ENCODE results near the gene FTSJ3. TPM values are rescaled to one million over a fixed set of nuclear protein-coding genes. Genes with fewer than 3 reads are reported as not detected.
A peak's percentile ranks its signal among the peaks of the same experiment; 100 is the strongest.

The FTSJ3 gene
- polyA plus RNA-seq, 3 donors from 2014 or later = 13.3 to 37.9 (median 19.0) TPM

DNA sequence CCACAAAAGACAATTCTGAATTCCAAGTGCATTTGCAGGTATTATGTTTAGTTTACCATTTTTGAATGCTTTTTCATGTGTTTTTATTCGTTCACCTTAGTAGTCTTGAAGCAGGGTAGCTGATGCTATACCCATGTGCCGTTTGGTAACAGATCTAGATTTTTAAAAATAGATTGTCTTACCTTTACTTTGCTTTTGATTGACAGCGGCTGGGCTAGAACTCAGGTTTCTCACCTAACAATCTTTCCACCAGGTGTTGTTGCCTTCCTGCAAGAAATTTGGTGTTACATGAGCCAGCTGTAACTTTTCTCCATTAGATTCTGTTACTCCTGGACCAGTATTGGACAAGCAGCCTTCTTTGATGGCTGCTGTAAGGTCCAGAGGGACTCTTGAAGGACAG, 1.5 kb upstream of the FTSJ3 start:
- Mint-ChIP-seq H3K27me3 (ENCODE audit: low read depth in 3 of 3) (peaks cover 5 to 31% (median 8%) of the 10 kb centered on the region in 3 donors), H3K27ac (peak overlapping the region in 3 of 6 donors; percentile 23 to 62 (median 40)), H3K4me1 (peaks cover 55 to 77% of the 10 kb centered on the region in 2 donors), H3K4me3 (peak overlapping the region; percentile 22 to 98 (median 53)), H3K9me3 (no peaks in the 10 kb centered on the region), H3K36me3 (peaks cover 8 to 43% (median 29%) of the 10 kb centered on the region in 3 donors)
- no peak for DNase-seq

DNA sequence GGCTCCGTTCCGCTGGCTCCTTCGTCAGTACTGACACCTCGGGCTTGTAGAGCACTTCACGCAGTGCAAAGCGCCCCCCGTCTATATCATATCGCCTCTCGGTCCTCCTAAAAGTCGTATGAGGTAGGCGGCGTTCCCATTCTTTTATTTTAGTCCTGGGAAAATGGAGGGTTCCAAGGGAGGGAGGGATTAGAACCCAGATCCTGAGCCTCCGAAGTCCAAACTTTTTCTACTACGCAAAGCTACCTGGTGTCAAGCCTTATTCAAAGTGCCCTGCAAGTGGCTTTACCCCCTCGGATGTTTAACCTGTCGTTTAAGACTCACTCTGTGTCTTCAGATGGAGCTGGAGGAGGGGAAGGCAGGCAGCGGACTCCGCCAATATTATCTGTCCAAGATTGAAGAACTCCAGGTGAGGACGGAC, 348 bp upstream of the FTSJ3 start:
- DNase-seq = no peak
- Mint-ChIP-seq H3K9me3 (no peaks in the 10 kb centered on the region), H3K27ac (peak overlapping the region; percentile 94 to 99 (median 98)), H3K4me1 (peaks cover 60 to 78% of the 10 kb centered on the region in 2 donors), H3K4me3 (peak overlapping the region; percentile 94 to 98 (median 97)), H3K27me3 (ENCODE audit: low read depth in 3 of 3) (peaks cover 5 to 29% (median 6%) of the 10 kb centered on the region in 3 donors), H3K36me3 (peaks cover 13 to 51% (median 37%) of the 10 kb centered on the region in 3 donors)

DNA sequence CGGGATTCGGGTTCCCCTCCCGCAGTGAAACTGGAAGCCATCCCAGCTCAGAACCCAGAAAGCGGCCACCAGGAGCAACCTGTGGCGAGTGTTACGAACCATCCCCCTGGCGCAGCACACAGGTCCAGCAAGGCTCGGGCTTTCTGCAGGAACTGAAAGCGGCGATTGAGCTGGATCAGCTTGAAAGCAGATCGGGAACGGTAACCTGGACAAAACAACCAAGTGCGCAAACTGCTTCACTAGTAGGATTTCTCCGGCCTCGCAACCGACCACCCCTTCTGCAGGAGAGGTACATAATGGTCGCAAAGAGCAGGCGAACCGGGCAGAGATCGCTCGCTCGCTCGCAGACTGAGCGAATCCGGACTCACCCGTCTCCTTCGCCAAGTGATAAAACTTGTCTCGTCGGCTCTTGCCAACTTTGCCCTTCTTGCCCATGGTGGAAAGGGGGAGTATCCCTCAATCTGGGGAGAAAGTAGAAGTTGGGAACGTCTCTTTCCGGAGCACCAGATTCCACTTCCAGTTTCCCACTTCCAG, 928 bp downstream of the FTSJ3 start:
- Mint-ChIP-seq H3K27me3 (ENCODE audit: low read depth in 3 of 3) (peaks cover 5 to 27% (median 6%) of the 10 kb centered on the region in 3 donors), H3K36me3 (peaks cover 22 to 55% (median 38%) of the 10 kb centered on the region in 3 donors), H3K27ac (peak overlapping the region; percentile 94 to 99 (median 98)), H3K9me3 (no peaks in the 10 kb centered on the region), H3K4me3 (peak overlapping the region; percentile 94 to 98 (median 97)), H3K4me1 (peaks cover 63 to 75% of the 10 kb centered on the region in 2 donors)
- no peak for DNase-seq

DNA sequence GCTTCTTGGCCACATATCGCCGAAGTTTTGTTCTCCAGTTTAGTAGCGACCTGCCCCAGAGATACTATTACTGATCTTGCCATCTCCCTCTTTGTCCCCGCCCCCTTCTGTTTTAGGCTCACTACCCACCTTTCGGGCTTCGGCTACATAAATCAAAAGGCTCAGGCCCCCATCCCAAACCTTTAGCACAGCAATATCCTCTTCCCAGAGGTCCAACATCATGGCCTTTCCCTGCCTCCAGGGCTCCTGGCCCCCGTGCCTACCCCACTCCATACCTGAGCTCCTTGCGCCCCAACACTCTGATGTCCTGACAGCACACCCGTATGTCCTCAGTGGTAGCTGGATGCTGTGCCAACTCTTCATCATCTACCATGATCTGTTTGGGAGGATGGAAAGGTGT, 3.1 kb downstream of the FTSJ3 start:
- Mint-ChIP-seq H3K9me3 (no peaks in the 10 kb centered on the region), H3K27me3 (ENCODE audit: low read depth in 3 of 3) (peaks cover 5 to 11% (median 8%) of the 10 kb centered on the region in 3 donors), H3K4me3 (peak overlapping the region in 2 of 5 donors; percentile 18 to 34), H3K27ac (peak overlapping the region in 3 of 6 donors; percentile 14 to 94 (median 45)), H3K4me1 (peaks cover 54 to 55% of the 10 kb centered on the region in 2 donors), H3K36me3 (peaks cover 23 to 50% (median 26%) of the 10 kb centered on the region in 3 donors)
- no peak for DNase-seq

DNA sequence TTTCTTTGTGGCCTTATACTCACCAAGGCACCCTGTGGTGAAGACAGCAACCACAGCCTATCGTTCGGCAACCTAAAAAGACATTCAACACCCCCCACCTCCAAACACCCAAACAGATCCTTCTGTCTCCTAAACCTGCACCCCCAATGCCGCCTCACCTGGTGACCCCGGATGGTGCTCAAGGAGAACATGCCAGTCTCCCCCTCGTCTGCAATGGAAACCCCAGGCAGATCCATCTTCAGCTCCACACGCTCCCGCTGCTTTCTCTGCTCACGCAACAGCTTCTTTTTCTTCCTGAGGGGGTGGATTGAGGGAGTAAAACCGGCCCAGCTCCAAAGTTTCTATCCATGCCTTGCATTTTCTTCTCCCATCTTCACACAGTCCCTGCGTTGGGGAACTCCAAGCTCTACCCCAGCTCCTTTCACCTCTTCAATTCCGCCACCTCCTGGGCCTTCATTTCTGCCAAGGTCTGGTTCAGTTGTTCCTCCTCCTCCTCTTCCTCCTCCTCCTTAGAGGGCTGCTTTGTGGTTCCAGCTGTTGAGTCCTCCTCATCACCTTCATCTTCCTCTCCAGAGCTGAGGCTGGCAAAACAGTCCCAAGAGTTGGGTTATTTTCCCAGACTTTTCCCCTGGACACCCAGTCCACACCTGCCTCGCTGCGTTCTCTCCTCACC, 3.7 kb downstream of the FTSJ3 start:
- peaks cover 49 to 52% of the 10 kb centered on the region in 2 donors for H3K4me1 Mint-ChIP-seq
- peaks cover 5 to 11% (median 8%) of the 10 kb centered on the region in 3 donors for H3K27me3 Mint-ChIP-seq (ENCODE audit: low read depth in 3 of 3)
- no peaks in the 10 kb centered on the region for H3K9me3 Mint-ChIP-seq
- peaks cover 26 to 55% (median 27%) of the 10 kb centered on the region in 3 donors for H3K36me3 Mint-ChIP-seq
- H3K4me3 Mint-ChIP-seq = peak overlapping the region in 1 of 5 donors; percentile 34
- H3K27ac Mint-ChIP-seq = peak overlapping the region in 1 of 6 donors; percentile 77
- no peak for DNase-seq

DNA sequence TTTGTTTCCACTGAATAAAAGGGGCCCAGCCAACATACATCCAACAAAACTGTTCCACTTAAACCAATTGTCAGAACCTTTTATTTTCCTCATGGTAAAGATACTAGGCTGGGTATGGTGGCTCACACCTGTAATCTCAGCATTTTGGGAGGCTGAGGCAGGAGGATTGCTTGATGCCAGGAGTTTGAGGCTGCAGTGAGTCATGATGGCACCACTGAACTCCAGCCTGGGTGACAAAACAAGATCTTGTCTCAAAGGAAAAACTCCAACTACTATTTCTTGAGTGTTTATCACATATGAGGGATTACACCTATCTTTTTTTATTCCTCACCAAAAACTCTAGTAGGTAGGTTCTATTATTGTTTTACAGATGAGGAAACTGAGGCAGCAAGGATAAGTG, 4.9 kb downstream of the FTSJ3 start:
- Mint-ChIP-seq H3K36me3 (peaks cover 31 to 67% (median 34%) of the 10 kb centered on the region in 3 donors), H3K4me3 (no peak overlapping the region), H3K27ac (peak overlapping the region in 2 of 6 donors; percentile 50 to 63), H3K27me3 (ENCODE audit: low read depth in 3 of 3) (peaks cover 5 to 8% (median 6%) of the 10 kb centered on the region in 3 donors), H3K4me1 (peaks cover 36 to 42% of the 10 kb centered on the region in 2 donors), H3K9me3 (no peaks in the 10 kb centered on the region)
- DNase-seq = no peak

DNA sequence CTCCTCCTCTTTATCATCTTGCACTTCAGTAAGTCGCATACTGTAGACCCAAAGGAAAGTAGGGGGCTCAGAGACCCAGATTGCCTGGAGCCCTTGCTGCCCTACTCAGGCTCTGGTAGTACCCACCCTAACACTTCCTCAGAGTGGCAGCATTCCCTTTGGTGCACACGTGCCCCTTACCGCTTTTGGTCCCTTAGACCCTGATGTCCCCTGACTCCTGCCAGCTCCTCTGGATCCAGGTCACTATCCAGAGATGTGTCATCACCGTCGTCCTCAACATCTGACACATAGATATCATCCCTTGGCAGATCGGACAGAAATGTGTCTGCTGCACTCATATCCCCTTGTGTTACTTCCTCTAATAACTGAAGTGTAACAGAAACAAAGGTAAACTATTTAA, 5.7 kb downstream of the FTSJ3 start:
- Mint-ChIP-seq H3K4me3 (no peak overlapping the region), H3K36me3 (peaks cover 31 to 74% (median 37%) of the 10 kb centered on the region in 3 donors), H3K9me3 (no peaks in the 10 kb centered on the region), H3K4me1 (peaks cover 29 to 35% of the 10 kb centered on the region in 2 donors), H3K27ac (peak overlapping the region in 4 of 6 donors; percentile 63 to 89 (median 73)), H3K27me3 (ENCODE audit: low read depth in 3 of 3) (peaks cover 0 to 5% (median 2%) of the 10 kb centered on the region in 3 donors)
- DNase-seq = no peak

DNA sequence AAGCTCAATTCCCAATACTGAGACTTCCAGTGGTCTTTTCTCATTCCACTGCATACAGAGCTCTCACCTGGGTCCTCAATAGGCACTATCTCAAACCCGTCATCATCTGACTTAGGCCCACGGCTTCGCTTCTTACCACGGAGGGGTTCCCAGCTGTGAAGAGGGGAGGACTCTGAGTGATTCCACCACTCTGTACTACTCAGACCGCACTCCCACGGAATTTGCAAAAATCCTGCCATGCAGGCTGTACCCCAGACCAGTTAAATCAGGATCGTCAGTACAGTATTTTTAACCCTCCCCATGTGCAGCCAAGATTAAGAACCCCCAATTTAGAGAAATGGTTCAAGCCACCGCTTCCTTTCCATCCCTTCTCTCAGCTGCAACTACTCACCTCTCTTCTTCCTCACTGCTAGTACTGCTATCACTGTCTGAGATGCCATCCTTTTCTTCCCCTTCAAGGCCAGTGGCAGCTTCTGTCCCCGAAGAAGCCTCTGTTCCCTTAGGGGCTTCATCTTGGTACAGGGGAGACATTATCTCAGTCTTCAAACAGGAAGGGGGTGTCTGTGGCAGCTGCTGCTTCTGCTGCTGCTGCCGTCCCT, 6.4 kb downstream of the FTSJ3 start:
- Mint-ChIP-seq H3K27ac (peak overlapping the region in 1 of 6 donors; percentile 13), H3K27me3 (ENCODE audit: low read depth in 3 of 3) (peaks cover 0 to 4% (median 2%) of the 10 kb centered on the region in 3 donors), H3K4me1 (peaks cover 22 to 27% of the 10 kb centered on the region in 2 donors), H3K36me3 (peaks cover 31 to 78% (median 37%) of the 10 kb centered on the region in 3 donors), H3K9me3 (no peaks in the 10 kb centered on the region), H3K4me3 (no peak overlapping the region)
- no peak for DNase-seq

DNA sequence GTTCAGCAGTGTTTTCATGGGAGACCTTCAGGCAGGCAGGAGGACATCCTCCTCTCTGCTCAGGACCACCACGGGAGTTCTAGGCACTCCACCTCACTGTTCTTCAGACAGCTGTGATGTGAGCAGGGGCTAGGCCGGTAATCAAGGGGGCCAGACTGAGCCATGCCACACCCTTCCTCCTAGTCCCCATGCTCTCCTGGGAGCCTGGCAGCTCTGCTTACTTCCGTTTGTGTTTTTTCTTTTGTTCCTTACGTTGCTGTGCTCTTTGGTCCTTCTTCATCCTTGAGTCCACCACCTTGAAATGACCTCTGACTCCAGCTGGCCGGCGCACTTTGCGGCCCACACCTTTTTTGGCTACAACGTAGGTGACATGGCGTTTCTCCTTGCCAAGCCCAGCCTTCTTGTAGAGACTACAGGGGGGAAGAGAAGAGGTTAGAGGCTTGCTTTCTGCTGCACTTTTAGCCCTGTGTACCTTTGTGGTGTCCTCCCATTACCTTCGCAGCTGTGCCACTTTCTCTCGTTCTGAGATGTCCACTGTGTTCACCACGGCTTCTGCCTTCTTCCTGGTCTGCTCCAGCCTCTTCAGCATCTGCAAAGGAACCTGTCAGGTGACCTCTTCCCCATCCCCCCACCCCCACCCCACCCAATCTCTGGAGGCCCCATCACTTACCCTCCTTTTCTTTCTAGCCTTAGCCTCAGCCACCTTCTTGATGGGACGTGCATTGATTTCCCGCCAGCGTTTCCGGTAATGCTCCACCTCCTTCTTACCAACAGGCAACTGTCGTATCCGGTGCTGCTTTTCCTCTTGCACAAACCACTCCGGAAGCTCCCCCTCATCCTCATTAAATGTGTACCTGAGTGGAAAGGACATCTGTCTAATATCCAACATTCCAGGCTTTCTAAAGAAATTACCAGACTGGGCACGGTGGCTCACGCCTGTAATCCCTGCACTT, 7.6 kb downstream of the FTSJ3 start:
- no peak overlapping the region for H3K4me3 Mint-ChIP-seq
- peaks cover 31 to 78% (median 37%) of the 10 kb centered on the region in 3 donors for H3K36me3 Mint-ChIP-seq
- peaks cover 0 to 4% (median 2%) of the 10 kb centered on the region in 3 donors for H3K27me3 Mint-ChIP-seq (ENCODE audit: low read depth in 3 of 3)
- H3K27ac Mint-ChIP-seq = peak overlapping the region in 5 of 6 donors; percentile 35 to 68 (median 55)
- H3K4me1 Mint-ChIP-seq = peaks cover 10 to 17% of the 10 kb centered on the region in 2 donors
- H3K9me3 Mint-ChIP-seq = no peaks in the 10 kb centered on the region
- DNase-seq = no peak

DNA sequence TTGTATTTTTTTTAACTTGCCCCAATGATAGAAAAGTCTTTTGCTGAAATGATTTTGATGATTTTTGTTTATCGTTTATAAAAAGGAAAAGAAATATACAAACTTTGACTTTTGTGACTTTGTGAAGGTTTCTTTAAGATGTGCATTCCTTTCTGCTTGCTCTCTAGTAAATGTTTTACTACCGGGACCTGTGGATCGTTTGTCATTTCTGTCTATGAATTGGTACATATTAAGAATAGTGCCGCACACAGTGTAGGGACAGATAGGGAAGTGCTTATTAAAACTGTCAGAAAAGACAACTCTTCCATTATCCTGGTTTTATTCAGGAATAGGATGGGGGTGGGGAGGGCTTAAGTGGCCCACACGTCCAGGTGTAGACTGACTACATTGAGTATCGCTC, 8.3 kb downstream of the FTSJ3 start:
- peaks cover 8 to 14% of the 10 kb centered on the region in 2 donors for H3K4me1 Mint-ChIP-seq
- H3K27me3 Mint-ChIP-seq (ENCODE audit: low read depth in 3 of 3) = peaks cover 0 to 3% (median 0%) of the 10 kb centered on the region in 3 donors
- H3K36me3 Mint-ChIP-seq = peaks cover 26 to 72% (median 36%) of the 10 kb centered on the region in 3 donors
- no peaks in the 10 kb centered on the region for H3K9me3 Mint-ChIP-seq
- H3K4me3 Mint-ChIP-seq = no peak overlapping the region
- H3K27ac Mint-ChIP-seq = peak overlapping the region in 1 of 6 donors; percentile 48
- no peak for DNase-seq

DNA sequence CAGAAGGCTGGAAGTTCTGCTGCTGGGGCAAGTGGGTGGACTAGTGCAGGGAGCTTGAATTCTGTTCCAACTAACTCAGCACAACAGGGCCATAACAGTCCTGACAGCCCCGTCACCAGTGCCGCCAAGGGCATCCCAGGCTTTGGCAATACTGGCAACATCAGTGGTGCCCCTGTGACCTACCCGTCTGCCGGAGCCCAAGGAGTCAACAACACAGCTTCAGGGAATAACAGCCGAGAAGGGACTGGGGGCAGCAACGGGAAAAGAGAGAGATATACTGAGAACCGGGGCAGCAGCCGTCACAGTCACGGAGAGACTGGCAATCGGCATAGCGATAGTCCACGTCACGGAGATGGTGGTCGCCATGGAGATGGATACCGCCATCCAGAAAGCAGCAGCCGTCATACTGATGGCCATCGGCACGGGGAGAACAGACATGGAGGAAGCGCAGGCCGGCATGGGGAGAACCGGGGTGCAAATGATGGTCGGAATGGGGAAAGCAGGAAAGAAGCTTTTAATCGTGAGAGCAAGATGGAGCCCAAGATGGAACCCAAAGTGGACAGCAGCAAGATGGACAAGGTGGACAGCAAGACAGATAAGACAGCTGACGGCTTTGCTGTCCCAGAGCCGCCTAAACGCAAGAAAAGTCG, 9.6 kb downstream of the FTSJ3 start:
- no peak for DNase-seq
- Mint-ChIP-seq H3K4me1 (peaks cover 0 to 8% of the 10 kb centered on the region in 2 donors), H3K27me3 (ENCODE audit: low read depth in 3 of 3) (peaks cover 0 to 2% (median 0%) of the 10 kb centered on the region in 3 donors), H3K9me3 (no peaks in the 10 kb centered on the region), H3K4me3 (no peak overlapping the region), H3K36me3 (peaks cover 26 to 74% (median 37%) of the 10 kb centered on the region in 3 donors), H3K27ac (peak overlapping the region in 2 of 6 donors; percentile 19 to 21)

DNA sequence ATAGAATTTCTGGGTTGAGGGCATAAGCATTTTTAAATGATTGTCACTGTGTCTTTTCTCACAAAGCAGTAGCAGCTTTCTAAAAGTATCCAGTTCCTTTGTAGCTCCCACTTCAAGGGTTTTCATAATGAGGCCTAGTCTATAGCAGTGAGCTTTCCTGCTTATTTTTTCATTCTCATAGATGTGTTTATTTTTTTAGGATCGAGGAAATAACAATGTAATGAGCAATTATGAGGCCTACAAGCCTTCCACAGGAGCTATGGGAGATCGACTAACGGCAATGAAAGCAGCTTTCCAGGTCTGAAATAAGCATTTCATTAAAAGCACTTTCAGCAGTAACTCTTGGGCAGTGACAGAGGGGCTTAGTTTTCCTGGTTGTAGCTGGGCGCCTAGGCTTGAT, 10.8 kb downstream of the FTSJ3 start:
- H3K4me3 Mint-ChIP-seq = no peak overlapping the region
- peaks cover 0 to 6% of the 10 kb centered on the region in 2 donors for H3K4me1 Mint-ChIP-seq
- no peaks in the 10 kb centered on the region for H3K9me3 Mint-ChIP-seq
- H3K27me3 Mint-ChIP-seq (ENCODE audit: low read depth in 3 of 3) = peaks cover 0 to 2% (median 0%) of the 10 kb centered on the region in 3 donors
- no peak for DNase-seq
- peak overlapping the region in 1 of 6 donors; percentile 26 for H3K27ac Mint-ChIP-seq
- peaks cover 18 to 72% (median 36%) of the 10 kb centered on the region in 3 donors for H3K36me3 Mint-ChIP-seq

All from immature natural killer cell (primary cell).